RPMI8226 (cell line): ENCODE data around the gene ATP13A3.

ENCODE experiments used
- DNase-seq: peaks from one replicate; pipeline ENCODE4 v3.0.0-alpha.2; 2015

Gene ATP13A3

DNA sequence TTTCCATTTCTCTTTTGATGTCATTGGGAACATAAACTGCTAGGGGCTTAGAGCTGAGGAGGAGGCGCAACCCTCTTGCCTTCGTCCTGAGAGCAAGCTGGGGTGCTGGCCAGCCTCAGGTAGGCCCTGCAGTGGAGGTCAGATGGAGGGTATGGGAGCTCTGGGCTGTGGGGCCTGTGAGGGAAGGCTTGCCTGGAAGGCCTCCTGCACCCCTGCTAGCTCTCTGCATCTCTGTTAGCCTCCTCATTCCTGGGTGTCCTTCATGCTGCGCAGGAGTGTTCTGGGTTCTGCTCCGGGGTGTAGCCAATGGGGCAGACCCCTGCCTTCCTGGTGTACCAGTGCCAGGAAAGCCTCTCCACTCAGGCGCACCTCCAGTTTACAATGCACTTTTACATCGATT is 99.5 kb downstream of the ATP13A3 start:
- DNase-seq: no peak

DNA sequence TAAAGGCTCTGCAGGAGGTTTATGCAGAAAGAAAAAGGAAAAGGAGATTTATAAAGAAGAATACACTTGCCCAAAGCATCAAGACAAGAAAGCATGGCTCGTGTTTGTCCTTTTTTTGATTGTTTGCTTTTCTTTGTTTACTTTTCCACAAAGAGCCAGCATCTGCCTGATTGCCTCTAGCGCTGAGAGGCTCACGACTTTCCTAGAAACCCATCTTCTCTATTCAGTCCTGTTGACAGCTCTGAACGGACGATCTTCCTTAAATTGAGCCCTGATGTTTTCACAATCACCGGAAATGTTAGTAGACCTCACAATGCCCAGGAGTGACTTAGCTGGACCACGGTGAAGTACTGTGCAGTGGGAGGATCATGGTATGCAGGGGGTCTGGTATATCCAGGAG is 100.2 kb downstream of the ATP13A3 start:
- DNase-seq: no peak

DNA sequence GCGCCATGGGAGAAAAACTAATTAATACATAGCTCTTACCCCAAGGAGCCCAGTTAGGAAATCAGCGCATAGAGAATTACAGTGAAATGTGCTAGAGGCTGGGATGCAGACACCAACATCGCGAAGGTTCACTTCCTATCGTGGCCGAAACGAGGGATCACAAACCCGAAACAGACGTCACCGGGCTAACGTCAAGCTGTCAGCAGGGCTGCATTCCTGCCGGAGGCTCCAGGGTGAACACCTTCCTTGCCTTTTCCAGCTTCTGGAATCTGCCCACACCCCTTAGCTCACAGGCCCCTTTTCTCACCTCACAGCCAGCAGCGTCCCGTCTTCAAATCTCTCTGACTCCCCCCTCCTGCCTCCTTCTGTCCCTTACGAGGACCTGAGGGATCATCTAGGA is 100.7 kb downstream of the ATP13A3 start:
- DNase-seq: no peak

DNA sequence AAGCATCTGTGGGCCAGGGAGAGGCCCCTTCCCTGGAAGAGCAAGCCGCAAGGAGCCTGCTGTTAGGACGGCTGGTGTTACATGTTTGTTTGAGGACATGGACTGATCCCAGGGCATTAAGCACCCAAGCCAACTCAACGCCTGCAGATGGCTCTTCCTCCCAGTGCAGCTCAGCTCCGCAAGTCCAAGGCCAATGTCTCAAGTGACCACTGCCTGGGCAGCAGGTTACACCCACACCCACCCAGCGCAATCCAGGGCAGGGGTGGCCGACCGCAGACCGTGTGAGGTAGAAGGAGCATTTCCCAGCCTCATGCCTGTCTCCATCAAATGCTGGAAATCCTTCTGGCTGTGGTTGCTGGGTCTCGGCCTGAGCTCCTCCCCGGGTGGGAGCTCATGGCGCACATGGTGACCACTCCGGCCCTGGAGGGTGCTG is 102.2 kb downstream of the ATP13A3 start:
- DNase-seq: no peak

DNA sequence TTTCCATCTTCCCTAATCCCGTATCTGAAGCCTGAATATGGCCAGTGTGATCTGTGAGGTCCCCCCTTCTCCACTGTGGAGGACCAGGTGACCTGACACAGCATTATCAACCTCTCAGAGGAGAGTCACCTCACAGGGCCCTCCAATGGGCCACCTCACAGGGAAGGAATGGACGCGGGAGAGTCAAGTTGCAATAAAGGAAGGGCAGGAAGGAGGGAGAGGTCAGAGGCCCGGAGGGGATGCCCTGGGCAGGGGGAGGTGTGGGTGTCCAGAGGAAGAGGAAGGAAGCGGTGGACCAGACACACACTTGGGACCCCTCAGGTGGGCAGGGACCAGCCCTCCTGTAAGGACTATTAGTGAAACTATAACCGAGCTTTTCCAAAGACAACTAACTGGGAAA is 102.6 kb downstream of the ATP13A3 start:
- DNase-seq: no peak

DNA sequence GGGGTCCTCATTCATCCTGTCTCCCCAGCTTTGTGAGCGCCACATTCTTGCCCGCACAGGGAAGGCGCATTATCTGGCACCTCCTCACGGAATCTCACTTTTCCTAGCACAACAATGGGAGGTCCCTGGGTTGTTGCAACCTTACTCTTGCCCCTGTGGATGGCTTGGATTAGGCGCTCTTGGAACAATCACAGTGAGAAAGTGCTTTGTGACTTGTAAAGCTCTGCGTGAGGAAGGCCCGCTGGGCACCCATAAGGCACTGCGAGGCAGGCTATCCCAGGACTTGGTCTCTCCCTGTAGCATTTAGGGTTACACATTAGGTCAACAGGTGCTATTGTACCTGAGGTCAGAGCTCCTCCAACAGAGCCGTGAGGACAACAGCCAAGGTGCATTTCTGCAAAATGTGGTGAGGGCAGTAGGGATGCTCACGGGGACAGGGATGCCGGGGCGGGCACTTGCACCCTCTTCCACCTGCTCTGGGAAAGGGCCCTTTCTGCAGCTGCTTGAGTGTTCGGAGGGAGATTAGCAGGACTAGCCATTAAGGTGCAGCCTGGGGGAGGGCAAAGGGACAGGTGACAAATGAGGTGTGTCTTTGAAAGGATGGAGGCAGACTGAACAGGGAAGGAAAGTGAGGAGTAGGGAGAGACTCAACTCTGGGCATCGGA is 103.4 kb downstream of the ATP13A3 start:
- no peak for DNase-seq

DNA sequence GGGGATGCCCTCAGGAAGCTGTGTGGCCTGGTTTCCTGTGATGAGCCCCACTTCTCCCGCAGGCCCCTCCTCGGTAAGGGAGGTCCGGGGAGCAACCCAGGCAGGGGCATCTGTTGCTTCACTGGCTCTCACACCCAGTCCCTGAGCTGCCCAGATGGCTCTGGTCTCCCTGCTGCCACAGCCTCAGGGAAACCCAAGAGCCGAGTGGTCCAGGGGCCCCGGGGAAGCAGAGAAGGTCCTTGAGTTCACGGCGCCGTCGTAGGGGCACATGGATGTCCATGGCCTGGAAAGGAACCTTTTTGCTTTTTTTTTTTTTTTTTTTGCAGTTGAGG is 103.9 kb downstream of the ATP13A3 start:
- no peak for DNase-seq

DNA sequence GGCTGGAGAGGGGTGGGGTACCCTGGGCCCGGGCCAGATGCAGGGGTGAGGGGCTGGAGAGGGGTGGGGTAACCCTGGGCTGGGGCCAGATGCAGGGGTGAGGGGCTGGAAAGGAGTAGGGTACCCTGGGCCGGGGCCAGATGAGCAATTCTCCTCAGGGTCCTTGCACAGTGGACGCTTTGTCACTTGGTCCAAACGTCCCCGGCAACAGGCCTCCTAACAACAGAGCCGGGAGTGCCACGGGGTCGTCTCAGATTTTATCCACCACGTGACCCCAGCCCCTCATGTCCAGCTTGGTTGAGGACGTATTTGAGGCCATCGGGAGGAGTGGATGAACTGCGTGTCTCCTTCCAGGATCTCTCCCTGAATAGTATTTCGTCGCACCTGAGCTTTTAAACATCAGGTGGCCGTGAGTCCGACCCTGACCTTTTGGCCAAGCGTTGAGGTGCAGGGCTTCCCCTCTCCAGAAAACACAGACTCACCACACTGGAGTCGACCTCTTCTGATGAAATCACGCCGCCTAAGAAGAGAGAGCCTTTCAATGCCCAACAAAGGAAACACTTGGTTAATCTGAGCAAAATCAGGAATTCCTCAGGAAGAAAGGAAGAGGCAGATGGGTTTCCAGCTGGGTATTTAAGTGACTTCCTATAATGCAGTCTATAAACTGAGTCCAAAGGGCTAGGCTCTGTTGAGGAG is 104.5 kb downstream of the ATP13A3 start:
- no peak for DNase-seq

DNA sequence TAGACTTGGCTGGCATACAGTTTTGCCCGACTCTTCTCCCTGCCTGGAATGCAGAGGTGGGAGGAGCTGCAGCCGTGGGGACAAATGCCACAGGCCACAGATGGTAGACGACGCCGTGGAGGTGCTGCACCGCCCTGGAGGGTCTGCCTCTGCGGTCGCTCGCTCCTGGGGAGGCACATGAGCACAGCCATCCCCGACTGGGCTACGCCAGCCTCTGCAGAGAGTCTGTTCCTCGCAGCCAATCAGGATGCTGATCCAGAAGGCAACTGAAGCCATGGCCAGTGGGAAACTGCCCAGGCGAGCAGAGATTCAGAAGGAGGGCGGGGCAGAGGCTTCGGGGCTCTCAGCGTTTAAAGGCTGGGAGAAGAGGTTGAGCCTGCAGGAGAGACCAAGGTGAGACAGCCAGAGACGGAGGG is 105.3 kb downstream of the ATP13A3 start:
- no peak for DNase-seq

DNA sequence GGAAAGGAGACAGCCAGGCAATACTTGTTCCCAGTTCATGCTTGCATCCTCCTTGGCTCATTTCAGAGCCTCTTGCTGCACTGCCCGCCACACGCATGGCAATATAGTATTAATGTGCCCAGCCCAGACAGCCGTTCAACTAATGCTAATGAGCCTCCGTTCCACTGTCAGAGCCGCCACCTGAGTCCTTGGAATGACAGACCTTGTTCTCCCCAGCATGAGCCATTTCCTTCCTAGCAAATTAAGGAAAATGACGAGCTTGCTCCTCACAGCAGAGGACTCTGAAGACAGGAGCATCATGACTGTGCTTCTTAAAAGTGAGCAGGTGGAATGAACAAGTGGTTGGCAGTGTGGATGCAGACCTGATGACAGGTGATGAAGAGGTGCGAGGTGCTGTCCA is 106.5 kb downstream of the ATP13A3 start:
- DNase-seq: no peak

DNA sequence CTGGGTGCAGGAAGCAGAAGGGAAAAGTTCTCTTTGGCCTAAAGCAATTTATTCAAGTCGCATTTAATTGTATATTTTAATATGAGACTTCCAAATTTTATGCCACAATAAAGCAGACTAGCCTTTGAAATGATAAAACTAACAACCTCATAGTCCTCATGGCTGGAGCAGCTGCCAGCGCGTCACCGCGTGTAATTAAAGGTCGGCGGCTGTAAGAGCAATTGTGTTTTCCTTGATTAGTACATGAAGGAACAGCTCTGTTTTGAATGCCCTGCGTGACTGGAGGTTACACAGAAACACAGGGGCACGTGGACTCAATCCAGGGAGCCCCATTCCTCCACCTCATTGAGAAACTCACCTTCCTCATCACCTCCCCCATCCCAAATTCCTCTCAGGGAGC is 107.2 kb downstream of the ATP13A3 start:
- DNase-seq: no peak

DNA sequence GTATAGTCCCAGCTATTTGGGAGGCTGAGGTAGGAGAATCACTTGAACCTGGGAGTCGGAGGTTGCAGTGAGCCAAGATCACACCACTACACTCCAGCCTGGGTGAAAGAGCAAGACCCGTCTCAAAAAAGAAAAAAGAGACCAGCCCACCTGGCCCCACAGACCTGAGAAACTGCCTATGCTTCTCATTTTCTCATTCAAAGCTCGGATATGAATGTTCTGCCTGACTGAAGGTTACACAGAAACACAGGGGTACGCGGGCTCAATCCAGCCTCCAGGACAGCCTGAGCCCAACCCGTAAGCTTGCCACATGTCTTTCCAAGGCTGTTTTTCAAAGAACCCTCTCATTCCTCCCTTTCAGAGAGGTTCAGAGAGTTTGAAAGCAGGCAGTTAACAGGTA is 107.6 kb downstream of the ATP13A3 start:
- no peak for DNase-seq

DNA sequence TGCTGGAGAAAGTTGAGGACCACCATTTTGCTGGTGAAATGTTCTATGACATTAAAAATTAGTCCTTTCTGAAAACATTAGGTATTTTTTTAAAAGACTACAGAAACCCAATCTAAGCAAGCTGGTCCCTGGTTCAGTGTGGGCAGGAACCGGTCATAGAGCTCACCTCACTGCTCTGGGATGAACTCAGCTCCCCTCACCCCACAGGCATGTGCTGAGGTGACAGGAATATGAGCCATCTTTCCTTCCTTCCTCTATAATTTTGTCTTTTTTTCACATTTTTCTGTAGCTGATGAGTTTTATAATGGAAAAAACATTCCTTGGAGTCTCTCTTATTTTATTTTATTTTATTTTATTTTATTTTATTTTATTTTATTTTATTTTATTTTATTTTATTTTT is 109.1 kb downstream of the ATP13A3 start:
- no peak for DNase-seq

DNA sequence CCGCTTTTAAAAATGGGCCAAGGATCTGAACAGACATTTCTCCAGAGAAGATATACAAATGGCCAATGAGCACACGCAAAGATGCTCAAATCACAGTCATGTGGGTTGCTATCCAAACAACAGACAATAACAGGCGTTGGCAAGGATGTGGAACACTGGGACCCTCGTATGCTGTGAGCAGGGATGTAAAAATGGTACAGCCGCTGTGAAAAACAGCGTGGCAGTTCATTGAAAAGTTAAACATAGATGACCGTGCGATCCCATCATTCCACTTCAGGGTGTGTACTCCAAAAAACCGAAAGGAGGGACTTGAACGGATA is 110.6 kb downstream of the ATP13A3 start:
- no peak for DNase-seq

DNA sequence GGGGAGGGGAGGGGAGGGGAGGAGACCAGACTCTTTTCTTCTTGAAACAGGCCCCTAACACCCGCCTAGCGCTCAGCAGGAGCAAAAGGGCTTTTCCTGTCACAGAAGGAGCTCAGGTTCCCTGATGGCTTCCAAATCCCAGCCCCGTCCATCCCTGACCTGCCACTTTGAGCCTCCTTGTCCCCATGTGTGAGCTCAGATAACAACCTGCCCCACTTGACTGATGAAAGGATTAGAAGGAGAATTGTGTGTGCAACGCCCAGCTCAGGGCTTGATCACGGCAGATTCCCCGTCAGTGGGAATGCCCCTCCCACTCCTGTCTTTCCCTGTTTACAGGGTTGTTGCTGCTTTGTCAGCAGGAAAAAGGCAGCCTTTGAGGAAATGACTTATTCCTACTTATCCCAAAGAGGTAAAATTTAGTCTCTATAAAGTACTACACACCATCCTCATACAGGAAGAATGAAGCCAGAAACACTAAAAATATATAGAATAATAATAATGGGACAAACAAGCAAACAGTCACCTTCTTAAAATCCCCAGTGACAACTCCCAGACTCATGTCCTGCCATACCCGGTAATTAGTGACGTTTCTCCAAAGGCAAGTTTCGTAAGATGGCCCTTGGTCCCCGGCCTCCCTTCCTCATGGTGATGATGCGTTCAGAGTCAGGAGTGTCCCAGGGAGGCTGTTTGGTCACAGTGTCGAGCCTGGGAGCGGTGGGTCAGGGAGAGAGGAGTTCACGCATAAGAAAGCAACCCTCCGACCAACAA is 111.1 kb downstream of the ATP13A3 start:
- DNase-seq: no peak

DNA sequence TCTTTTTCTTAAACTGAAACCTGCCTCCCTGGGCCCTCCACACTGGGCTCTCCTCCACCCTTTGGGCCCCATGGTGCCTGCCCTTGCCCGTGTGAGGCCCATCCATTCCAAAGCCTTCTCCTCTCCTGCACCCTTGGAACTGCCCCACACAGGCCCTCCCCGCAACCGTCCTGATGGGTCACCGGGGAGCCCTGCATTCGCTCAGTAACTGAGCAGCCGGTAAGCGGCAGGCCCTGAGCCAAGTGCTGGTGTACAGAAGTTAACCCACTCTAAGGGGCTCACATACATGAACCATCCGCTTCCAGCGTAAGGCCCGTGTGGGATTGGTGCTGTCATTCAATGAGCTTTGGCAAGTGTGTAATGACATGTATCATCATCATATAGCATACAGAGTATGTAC is 111.9 kb downstream of the ATP13A3 start:
- DNase-seq: no peak

DNA sequence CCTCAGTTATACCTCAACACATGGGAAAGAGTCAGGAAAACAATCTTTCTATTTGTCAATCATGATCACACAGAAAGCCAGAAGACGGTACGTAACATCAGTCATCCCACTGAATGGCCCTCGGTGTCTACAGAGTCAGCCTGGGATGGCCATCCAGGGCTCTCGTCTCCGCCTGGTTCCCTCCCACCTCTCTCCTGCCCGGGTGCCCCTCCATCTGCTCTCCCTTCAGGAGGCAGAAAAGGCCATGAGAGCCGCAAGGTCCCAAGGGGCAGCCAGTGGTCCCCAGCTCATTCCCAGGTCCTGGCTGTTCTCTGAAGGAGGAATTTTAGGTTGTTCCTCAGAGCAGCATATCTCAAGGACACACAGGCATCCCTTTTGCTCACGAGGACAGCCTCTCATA is 112.9 kb downstream of the ATP13A3 start:
- DNase-seq: no peak

DNA sequence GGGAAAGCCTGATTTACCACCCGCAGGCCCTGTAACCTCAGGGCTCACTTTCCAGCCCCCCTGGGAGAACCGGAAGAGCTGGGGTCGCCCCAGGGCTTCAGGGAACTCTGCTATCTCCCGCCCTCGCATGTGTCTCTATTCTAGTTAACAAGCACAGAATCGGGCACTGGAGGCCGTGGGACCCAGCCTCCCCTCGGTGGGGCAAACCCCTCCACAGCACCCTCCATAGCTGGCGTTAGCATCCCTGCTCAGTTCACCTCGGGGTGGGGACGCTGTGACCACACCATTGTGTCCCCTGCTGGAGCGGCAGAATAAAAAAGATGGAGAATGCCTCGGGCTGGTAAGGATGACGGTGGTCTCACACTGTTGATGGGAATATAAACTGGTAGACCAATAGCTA is 113.8 kb downstream of the ATP13A3 start:
- DNase-seq: no peak

DNA sequence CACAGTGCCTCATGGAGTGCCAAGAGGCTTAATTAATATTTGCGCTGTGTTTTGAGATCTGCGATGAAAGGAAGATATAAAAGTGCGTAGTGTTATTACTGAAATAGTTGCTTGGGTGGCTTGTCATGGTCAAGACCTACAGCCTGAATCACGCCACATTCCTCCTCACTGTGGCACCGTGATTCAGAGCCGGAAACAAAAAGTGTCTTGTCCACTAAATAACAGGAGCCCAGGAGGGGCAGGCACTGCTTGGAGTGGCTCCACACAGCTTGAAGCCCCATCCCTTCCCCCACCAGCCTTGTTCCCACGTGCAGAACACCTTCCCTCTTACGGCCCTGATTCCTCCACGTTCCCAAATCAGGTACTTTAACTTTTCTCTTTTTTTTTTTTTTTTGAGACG is 116.0 kb downstream of the ATP13A3 start:
- DNase-seq: no peak

DNA sequence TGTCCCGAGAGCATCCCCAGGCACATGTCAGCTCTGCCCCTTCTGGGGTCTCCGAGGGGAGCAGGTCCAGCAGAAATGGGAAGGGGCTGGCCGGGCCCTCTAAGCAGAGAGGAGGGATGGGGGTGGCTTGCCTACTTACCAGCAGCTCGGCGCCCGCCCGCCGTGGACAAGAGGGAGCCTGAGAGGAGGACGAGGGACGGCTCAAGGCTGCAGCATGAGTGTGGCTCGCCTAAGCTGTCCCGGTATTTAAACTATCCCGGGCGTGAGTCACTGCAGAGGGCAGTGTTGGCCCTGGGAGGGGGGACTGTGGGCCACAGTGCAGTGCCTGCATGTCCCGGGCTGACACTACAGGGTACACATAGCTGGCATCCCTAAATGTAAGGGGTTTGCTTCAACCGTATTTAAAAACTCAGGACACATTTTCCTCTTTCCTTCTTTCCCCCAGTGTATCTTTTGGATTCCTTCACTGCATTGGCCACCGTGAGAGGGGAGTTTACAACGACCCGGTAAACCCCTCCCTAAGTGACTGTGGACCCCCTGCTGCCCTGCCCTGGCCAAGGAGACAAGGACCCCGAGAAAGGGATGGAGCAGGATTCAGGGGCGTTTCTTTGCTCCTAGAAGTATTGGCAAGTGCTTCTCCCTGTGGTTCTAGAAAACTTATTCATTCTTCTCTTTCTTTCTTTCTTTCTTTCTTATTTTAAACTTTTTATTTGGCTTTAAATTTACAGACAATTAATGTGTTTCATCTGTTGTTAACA is 117.1 kb downstream of the ATP13A3 start, which contains the start of gene LRRC15:
LRRC15 (minus strand) TSS at position 222 of the 758 bp plus-strand sequence. CDS start 8,700 bp downstream, outside the sequence.
- DNase-seq: no peak

DNA sequence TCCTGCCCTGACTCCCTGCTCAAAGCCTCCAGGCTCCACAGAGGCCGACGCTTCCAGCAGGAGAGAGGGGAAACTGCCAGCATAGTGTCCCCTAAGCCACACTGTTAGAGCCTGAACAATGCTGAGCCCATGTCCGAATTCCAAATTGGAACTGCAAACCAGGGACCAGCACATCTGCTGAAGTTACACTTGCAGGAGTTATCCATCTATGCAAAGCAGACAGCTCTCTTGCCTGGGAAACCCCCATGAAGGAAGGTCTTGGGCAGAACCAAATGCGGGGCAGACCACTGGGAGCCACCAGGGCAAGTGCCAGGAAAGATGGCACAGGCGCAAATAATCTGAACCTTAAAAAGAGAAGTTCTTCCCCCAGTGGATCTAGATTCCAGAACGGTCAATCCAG is 117.9 kb downstream of the ATP13A3 start:
- DNase-seq: no peak

DNA sequence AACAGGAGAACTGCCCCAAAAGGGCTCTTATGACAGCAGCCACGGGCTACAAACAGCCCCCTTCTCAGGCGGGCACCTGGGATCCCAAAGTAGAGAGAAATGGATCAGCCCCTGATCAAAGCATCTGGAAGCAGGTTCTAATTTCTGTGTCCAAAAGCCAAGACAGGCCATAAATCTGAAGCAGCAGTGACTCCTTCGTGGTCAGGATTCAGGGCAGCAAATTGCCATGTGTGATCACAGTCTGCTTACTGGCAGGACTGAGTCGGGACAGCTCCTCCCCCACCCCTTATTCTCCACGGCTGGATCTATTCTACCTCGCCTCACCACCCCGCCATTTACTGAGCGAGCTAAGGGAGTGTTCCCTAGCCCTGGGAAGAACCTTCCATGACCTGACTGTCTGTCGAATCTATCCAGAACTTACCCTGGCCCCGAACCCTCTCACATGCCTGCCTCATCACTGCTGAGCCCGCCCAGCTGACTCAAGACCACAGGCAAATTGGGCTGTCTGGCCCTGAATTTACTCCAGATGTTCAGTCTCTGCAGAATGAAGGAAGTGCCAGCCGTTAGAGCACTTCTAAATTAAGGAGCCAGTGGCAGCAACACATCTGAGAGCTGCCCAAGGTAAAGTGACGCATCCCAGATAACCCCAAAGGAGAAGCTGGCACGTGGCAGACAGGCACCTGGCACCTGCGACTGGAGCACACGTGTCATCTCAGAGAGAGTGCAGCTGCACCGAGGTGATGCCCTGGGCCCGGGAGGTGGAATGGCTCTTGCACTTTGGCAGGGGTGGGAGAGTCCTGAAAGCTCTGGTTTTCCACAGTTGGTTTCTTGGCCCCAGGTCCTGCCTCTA is 118.6 kb downstream of the ATP13A3 start:
- DNase-seq: peak; percentile 90
